Embryonic facial prominence (tissue), 1 donor: ENCODE results near the gene SYTL3.
A peak's percentile ranks its signal among the peaks of the same experiment; 100 is the strongest.
"Not testable (repeated sequence)": the region's sequence is repeated elsewhere in the genome, so short reads cannot be mapped to it uniquely, and the experiment has no call there.

Experiments used
- DNase-seq: peaks from one replicate; pipeline ENCODE4 v3.0.0-alpha.2; 2016; ENCODE audit errors: extremely low spot score

SYTL3 gene, protein sequence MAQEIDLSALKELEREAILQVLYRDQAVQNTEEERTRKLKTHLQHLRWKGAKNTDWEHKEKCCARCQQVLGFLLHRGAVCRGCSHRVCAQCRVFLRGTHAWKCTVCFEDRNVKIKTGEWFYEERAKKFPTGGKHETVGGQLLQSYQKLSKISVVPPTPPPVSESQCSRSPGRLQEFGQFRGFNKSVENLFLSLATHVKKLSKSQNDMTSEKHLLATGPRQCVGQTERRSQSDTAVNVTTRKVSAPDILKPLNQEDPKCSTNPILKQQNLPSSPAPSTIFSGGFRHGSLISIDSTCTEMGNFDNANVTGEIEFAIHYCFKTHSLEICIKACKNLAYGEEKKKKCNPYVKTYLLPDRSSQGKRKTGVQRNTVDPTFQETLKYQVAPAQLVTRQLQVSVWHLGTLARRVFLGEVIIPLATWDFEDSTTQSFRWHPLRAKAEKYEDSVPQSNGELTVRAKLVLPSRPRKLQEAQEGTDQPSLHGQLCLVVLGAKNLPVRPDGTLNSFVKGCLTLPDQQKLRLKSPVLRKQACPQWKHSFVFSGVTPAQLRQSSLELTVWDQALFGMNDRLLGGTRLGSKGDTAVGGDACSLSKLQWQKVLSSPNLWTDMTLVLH

DNA sequence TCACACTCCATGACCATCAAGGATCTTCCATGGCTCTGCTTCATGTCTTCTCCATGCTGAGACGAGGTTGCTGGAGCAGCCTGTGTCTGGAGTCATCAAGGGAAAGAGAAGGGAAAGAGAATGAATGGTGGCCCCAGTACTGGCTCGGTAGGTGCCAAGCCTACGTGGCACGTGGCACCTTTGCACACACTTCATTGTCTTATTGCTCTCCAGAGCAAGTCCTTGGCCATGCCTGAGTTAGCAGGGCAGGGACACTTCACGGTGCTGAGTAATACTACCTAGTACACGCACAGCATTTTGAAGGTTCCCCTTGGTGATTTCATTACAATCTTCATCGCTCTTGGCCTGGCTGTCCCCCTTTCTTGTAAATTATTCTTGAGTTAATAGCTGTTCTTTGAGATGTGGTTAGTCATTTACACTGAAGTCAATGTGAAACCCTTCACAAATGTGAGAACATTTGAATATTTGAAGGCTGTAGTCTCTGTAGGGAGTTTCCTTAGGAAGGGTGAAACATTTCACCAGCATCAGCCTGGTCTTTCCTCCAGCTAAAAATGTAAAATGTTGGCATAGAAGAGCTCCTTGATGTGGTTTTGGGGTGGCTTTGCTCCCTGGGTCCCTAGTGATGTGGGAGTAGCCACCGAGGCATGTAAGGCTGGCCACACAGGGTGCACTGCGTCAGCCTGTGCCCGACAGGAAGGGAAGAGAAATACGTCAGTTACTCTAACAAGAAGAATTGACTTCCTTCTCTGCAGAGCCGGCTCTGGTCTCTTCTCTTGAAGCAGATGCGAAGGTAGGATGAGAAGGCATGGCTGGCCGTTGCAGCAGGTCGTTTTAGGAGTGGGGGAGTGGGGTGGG, at the start of gene SYTL3:
Gene SYTL3, plus strand, starts transcription at position 766 of the 855 bp plus-strand sequence. CDS start 13,215 bp downstream, outside the sequence.
- no peak for DNase-seq

DNA sequence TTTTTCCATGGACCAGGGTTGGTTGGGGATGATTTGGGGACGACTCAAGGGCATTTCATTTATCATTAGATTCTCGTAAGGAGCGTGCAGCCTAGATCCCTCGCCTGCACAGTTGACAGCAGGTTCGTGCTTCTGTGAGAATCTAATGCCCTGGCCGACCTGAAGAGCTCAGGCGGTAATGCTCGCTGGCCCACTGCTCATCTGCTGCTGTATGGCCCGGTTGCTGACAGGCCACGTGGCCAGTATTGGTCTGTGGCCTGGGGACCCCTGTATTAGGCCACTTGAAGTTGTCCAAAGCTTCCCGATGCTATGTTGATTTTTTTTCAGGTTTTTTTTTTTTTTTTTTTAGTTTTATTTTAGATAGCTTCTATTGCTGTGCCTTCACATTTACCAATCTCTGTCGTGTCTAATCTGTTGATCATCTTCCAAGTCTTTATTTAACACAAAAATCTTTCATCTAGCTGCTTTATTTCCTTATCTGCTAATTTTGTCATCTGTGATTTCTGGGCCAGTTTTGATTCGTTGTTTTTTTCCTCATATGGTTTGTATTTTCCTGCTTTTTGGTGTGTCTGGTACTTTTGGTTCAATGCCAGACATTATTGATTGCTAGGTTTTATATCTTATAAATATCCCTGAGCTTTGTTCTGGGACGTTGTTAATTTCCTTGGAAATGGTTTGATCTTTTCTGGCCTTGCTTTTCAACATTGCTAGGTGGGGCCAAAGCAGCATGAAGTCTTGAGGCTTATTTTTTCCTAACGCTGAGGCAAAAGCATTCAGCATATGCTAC, 46.4 kb upstream of the SYTL3 start:
- no peak for DNase-seq

DNA sequence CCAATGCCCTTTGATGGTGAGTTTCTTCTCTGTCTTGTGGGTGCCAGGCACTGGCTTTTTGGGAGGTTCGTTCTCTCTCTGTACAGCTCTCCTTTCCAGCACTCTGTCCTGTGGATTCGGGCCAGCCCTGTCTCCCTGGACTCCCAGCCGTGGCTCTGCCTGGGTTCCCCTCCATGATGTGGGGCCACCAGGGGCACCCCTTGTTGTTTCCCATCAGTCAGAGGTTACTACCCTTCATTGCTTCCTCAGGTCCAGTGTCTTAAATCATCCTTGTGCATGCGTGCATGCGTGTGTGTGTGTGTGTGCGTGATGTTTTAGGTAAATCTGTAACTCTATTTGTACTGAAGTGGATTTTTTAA, 45.8 kb upstream of the SYTL3 start:
- DNase-seq = no peak

DNA sequence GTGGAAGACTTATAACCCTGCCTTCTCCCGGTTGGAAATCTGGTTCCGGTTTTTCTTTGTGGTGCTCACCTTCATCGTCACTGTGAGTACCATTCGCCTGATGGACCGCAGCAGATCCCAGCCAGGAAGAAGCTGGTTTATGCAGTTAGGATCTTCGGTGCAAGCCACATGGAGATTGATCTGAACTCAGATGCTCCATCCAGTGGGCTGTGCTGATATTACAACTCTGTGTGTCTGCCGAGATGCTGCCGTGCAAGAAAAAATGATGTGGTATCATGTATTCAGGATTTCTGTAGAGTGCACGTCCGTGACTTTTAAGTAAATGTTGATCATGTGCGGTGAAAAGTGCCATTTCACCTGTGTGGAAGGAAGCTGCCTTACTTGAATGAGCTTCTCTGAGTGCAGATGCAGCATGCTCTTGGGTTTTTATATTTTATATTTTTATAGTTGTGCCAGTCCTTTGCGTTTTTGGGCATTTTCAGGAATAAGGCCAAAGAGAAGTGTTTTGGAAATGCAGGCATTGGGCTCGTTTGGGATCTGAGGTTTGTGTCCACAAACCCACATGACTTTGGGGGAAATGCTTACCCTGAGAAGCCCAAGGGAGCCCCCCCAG, 44.5 kb upstream of the SYTL3 start:
- DNase-seq = peak; percentile 55

DNA sequence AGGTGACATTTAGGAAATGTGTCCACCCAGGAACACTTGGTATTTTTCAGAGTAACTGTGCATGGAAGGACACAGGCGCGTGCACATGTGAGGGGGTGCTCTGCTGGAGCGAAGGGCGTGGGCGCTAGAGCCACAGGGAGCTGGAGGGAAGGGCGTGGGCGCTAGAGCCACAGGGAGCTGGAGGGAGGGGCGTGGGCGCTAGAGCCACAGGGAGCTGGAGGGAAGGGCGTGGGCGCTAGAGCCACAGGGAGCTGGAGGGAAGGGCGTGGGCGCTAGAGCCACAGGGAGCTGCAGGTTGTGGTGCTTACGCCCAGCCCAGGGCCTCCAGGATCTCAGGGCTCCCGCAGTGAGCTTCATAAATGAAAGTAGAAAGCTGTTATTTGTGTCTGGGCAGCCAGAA, 43.8 kb upstream of the SYTL3 start:
- DNase-seq = not testable (repeated sequence)

DNA sequence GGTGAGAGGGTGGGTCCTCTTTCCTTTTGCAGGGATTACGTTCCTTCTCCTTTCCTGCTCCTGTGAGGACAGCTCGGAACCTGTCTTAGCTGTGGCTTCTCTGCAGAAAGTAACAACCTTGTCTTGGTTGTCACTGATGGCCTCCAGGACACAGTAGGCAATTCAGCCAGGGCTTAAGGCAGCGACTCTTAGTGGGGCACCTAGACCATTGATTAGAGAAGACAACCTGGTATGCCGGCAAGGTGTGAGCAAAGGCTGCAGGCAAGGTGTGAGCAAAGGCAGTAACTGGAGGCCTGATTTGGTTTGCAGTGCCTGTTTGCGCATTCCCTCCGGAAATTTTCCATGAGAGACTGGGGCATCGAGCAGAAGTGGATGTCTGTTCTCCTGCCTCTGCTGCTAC, 42.9 kb upstream of the SYTL3 start:
- DNase-seq = no peak

DNA sequence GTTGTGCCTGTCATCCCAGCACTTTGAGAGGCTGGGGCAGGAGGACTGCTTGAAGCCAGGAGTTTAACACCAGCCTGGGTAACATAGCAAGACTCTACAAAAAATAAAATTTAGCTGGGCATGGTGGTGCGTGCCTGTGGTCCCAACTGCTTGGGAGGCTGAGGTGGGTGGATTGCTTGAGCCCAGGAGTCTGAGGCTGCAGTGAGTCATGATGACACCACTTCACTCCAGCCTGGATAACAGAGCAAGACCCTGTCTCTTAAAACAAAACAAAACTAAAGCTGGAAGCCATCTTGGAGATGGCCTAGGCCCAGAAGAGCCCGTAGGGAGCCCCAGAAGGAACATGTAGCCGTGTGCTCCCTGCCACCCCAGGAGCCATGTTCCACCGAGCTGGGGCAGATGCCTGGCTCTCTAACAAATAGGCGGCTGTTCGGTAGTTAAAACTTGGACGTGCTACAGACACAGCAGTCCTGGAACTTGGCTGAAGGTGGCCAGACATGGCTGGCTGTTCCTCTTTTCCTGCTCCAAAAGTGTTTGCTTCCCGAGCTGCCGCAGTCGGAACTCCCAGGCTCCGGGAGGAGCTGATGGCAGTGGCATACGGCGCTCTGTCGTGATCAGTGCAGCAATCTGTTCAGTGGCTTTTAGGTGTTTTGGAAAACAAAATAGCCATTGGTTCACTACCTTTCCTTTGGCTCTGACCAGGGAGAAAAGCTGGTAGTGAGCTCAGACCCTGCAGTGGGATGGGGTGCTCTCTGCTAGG, 42.3 kb upstream of the SYTL3 start:
- DNase-seq = no peak

DNA sequence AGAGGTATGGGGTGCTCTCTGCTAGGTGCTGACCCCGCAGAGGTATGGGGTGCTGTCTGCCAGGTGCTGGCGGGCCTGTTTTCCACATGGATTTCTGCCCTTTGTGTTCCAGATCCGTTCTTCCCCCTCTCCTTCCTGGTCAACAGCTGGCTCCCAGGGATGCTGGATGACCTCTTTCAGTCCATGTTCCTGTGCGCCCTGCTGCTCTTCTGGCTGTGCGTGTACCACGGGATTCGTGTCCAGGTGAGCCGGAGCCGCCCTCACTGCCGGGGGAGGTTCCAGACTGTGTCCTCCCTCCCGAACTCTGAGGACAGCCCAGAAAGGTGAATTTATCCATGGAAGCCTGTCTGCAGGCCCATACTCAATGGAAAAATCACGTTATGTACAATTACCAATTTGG, 41.6 kb upstream of the SYTL3 start:
- no peak for DNase-seq

DNA sequence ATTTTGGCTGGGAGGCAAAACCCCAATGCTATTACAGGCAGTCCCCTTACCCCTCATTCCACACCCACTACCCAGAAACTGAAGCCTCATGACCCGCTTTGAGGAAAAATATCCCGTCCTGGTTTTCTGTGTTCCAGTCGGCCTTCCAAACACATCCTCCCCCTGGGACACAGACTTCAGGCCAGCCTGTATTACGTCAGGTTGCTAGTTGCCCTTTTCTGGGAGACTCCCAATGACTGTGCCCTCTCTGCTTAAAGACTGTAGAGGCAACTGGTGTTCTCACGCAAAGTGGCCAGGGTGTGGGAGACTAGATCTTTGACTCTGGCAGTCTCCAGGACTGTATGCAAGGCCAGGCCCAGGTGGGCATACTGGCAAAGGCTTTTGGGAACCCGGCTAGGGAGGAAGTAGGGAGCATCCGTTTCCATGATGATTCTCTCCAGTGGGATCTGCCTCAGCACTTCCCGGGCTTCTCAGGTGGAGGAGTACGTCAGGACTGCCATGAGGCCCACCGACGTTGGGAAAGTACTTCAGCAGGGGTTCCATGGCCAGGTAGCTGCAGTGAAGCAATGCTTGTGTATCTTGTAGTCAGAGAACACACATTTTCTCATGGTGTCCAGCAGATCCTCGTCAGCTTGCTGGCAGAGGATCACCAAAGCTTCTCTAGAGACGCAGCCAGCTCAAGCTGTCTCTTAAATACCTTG, 40.2 kb upstream of the SYTL3 start:
- DNase-seq = no peak

DNA sequence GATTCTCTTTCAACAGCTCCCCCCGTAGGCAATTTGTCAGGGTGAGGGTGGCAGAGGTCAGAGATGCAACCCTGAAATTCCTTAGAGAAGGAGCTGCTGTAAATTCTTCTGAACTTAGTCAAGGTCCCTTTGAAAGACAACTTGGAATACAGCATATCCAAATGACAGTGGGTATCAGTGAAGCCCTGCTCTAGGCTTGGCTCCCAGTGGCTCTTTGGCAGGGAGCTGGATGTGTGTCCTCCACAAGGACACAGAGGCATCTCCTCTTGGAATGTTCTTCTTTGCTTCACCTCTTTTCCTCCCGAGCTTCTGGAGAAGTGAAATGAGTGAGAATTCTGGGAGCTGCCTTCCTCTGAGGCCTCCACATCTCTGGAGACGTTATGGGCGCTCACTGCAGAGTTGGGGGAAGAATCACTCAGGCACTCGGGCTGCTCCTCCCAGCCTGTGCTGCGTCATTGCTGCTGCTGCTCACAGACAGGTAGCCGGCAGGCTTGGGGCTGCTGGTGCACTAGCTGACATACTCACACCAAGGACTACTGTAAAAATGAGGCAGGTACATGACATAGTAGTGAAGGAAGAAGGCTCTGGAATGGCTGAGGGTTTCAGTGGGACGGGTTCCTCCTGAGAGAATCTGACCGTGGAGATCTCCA, 39.4 kb upstream of the SYTL3 start:
- no peak for DNase-seq

DNA sequence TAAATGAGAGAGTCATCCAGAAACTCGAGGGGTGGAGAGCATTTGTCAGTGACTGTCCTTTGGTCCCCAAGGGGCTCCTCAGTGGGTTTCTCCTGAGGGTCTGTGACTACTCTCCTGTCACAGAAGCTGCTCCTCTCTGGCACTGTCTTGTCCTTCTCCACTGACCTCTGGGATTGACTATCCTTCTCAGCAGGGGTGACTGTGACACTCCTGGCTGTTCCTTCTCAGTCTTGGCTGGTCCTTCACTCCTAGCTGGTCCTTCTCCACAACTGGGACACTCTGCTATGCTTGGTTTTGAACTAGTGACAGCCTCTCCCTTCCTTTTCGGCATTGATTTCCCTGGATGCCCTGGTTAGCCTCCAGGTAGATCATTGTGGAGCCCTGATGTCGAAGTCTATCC, 38.8 kb upstream of the SYTL3 start:
- DNase-seq = no peak

DNA sequence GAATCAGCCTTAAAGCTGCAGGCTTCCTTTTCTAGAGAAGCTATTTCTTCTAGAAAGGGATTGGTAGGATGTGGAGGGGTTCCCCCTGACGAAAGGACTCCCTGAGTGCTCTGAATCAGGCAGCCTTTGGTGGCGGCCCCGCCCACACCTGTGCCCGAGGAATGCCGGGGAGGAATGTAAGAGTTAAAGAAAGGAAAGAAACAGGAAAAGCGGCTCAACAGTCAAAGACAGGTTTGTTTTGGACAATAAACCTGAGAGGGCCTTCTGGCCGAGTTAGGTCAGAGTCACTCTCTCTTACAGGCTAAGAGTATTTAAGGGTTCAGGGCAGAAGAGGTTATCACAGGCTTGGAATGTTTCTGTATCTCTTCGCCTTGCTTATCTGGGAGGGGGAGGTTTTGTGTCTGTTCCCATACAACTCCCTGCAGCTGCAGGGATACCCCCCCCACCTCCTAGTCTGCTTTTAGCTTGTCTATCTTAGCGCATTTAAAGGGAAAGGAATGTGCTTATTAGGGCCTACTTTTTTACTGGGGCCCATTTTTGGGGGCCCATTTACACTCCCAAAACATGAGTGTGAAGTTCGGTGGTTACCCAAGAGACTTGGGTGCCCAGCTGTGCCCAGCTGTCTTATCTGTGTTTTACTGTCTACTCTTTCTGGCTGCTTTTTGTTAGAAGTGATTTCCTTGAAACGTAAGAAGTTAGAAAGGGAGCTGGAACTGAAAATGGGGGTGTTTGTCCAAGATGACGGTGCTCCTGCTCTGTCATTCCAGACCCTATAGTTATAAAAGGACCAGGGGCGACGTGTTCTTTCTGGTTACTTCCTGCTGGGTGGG, 38.1 kb upstream of the SYTL3 start:
- DNase-seq = no peak

DNA sequence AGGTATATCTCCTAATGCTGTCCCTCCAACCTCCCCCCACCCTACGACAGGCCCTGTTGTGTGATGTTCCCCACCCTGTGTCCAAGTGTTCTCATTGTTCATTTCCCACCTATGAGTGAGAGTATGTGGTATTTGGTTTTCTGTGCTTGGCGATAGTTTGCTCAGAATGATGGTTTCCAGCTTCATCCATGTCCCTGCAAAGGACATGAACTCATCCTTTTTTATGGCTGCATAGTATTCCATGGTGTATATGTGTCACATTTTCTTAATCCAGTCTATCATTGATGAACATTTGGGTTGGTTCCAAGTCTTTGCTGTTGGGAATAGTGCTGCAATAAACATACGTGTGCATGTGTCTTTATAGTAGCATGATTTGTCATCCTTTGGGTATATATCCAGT, 35.2 kb upstream of the SYTL3 start:
- DNase-seq = not testable (repeated sequence)

DNA sequence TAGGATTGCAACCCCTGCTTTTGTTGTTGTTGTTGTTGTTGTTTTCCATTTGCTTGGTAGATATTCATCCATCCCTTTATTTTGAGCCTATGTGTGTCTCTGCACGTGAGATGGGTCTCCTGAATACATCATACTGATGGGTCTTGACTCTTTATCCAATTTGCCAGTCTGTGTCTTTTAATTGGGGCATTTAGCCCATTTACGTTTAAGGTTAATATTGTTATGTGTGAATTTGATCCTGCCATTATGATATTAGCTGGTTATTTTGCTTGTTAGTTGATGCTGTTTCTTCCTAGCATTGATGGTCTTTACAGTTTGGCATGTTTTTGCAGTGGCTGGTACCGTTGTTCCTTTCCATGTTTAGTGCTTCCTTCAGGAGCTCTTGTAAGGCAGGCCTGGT, 31.6 kb upstream of the SYTL3 start:
- DNase-seq = not testable (repeated sequence)

DNA sequence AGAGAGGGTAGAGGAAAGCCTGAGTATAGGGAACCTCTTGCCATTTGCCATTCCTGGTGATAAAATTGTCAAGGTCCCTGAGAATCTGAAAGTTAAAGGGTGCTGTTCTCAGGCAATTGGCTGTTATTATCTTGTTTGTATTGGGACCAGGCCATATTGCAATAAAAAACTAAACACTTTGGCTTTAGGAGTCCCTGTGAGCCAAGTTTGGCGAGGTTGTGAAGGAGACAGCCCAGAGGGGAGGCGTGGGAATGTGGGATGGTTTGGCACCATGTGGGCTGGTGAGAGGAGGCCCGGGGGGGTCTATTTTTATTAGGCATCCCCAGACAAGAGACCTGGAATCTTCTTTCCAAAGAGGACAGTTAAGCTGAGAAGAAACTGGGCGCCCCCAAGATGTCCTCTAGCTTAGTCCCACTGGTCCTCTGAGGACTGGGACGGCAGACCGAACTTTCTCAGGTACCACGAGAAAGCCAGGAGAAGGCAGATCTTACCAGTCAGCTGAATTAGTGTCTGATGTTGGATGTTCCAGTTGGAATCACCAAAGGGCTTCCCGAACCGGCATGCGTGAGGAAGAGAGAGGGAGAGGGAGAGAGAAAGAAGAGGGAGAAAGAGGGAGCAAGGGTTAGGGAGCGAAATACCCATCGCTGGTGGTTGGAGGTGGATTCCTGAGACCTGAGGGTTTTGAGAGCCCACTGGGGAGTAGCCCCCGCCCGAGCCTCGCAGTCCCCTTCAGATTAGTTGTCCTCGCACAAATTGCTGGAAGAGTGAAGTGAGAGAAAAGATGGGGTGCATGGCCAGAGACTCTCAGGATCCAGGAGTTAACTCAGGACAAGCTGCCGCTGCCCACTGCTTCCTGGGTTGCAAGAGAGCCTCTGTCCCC, 29.7 kb upstream of the SYTL3 start:
- no peak for DNase-seq

DNA sequence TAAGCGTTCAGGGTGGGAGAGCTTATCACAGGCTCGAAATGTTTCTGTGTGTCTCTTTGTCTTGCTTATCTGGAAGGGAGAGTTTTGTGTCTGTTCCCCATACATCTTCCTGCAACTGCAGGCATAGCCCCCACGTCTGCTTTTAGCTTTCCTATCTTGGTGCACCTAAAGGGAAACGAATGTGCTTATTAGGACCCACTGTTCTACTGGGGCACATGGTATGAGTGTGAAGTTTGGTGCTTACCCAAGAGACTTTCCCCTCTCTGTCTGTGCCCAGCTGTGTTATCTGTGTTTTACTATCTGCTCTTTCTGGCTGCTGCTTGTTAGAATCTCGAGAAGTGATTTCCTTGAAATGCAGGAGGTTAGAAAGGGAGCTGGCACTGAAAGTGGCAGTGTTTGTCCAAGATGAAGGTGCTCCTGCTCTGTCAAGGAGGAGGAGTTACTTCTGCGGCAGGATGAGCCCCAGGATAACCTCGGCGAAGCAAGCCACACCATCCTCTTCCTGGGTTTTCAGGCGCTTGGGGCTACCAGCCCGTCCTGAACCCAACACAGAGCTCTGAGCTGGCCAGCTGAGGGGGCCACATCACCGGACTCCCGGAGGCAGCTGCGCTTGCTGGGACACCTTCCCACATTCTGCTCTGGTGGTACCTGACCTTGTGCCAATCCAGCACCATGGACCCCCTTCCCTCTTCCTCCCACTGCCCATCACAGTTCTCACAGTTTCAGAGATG, 28.7 kb upstream of the SYTL3 start:
- no peak for DNase-seq
